Erythroblast (primary cell): Measurements from ENCODE around the gene PPARA.

Source experiments
- GATA1 ChIP-seq: IDR thresholded peaks from 2 replicates; pipeline ENCODE4 v1.6.1; 2011; ENCODE audit warnings: low read depth, mild to moderate bottlenecking, control low read depth, low read length, moderate library complexity
- POLR2A ChIP-seq: IDR thresholded peaks from 2 replicates; pipeline ENCODE4 v1.6.1; 2011; ENCODE audit warnings: mild to moderate bottlenecking, low read length

- TF ChIP-seq POLR2A: no peak
- no peak for TF ChIP-seq GATA1
Measured at GRCh38 chr22:46159777-46160176, 9.5 kb downstream of the PPARA start.
